GM13976 (cell line): Measurements from ENCODE around the gene VCL.

Source experiments
- DNase-seq: peaks from one replicate; pipeline ENCODE4 v3.0.0; 2012; ENCODE audit warnings: low spot score
- in situ Hi-C: fragments of 300-500 bp; cut with MboI; formaldehyde crosslinking; loops from one replicate; pipeline ENCODE4 v1.12.0; 2022; ENCODE audit warnings: low sequenced_read_pairs, mixed read lengths, inconsistent platforms; ENCODE audit not compliant: unreplicated experiment
- TF ChIP-seq, protein P1 (sequence below): IDR thresholded peaks from 2 replicates; pipeline ENCODE4 v1.5.1; 2012; ENCODE audit warnings: borderline replicate concordance, mild to moderate bottlenecking; ENCODE audit not compliant: insufficient read depth; ENCODE audit errors: extremely low read depth, missing control alignments, control extremely low read depth

VCL gene

DNA sequence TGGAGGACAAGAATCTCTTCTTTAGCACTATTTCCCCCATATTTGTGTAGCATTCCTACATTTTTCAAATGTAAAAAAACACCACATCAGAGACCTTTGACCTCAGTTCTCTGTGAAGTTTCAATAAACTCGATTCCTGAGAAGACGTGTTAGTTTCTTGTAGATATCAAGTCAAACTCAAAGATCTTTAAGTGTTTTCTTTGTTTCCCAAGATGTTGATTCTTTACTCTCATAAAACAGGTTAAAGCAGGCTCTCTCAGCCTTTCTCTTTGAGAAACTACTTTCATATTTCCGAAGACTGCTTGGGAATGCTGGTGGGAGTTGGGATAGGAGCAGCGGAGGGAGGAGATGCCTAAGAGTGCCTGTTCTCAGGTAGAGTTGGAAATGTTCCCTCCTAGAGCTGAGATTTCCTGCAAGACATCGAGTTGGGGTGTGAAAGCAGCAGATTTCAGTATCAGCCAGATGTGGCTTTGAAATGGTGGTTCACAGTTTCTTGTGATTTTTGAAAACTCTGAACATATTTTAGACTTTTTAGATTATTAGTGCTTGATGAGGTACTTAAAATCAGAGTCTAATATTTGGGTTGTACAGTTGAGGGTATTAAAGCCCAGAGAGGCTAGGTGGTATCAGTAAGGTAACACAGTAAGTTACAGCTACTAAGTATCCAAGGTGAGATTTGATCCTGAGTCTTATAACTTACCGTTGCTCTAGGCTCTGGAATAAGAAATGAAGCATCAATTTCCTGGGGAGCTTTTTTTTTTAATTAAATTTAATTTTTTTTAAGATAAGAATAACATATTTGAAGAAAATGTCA lies 167.0 kb downstream of the VCL start:
- in situ Hi-C loops: no loop called here

DNA sequence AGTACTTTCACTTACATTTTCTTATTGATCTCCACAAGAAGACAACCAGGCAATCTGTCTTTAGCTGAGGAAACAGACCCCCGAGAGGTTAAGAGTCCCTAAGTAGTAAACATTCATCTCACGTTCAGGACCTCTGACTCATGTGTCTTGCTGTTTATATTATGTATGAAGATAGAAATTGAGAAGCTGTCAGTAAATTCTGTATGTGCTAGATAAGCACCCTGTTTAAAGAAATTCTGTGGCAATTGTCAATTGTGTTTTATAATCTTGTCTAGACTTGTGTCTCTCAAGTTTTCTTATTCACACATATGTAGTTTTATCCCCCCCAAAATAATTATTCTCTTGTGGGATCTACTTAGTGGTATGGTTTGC lies 167.6 kb downstream of the VCL start:
- no peak for DNase-seq
- in situ Hi-C loops: no loop called here
- TF ChIP-seq, protein P1, sequence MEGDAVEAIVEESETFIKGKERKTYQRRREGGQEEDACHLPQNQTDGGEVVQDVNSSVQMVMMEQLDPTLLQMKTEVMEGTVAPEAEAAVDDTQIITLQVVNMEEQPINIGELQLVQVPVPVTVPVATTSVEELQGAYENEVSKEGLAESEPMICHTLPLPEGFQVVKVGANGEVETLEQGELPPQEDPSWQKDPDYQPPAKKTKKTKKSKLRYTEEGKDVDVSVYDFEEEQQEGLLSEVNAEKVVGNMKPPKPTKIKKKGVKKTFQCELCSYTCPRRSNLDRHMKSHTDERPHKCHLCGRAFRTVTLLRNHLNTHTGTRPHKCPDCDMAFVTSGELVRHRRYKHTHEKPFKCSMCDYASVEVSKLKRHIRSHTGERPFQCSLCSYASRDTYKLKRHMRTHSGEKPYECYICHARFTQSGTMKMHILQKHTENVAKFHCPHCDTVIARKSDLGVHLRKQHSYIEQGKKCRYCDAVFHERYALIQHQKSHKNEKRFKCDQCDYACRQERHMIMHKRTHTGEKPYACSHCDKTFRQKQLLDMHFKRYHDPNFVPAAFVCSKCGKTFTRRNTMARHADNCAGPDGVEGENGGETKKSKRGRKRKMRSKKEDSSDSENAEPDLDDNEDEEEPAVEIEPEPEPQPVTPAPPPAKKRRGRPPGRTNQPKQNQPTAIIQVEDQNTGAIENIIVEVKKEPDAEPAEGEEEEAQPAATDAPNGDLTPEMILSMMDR: no peak

More for the DNA sequence above, 167.0 kb downstream of the VCL start:
- no peak for DNase-seq
- TF ChIP-seq, protein P1: no peak

DNA sequence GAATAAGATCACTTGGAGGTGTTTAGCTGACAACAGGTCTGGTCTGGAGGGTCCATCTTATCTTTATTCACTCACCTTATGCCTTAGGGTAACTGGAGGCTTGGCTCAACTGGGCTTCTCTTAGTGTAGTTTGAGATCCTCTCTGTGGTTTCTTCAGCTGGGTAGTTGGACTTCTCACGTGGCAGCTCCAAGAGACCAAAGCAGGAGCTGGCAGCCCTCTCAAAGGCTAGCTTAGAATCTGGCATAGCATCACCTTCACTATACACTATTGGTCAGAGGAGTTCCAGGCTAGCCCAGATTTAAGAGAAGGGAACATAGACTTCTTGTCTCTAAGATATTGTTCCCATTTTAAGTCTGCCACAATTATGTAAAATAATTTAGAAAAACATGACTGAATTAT lies 169.5 kb downstream of the VCL start:
- in situ Hi-C loops: no loop called here

More for the DNA sequence above, 169.5 kb downstream of the VCL start:
- TF ChIP-seq, protein P1: no peak
- DNase-seq: no peak
